K562 (cell line): ENCODE data around the gene CYTH1. TPM values are rescaled to one million over a fixed set of nuclear protein-coding genes. Genes with fewer than 3 reads are reported as not detected.

ENCODE experiments used
- ATAC-seq: fragments of 200-7000 bp; cut with Tn5 transposase; 3 replicates; pipeline ENCODE4 v1.9.1; 2020; ENCODE audit warnings: moderate library complexity
- BruUV-seq: library from RNA; stranded (reverse); fragments of 400-500 nt; replicated peaks from 2 replicates; lab custom pipeline; 2021; lab: Mats Ljungman, UMichigan
- CTCF ChIA-PET: fragments of 300-600 bp; formaldehyde crosslinking; extraction: SDS; loops from one replicate; lab custom pipeline; 2021; ENCODE audit warnings: low intra/inter-chr PET ratio; lab: Yijun Ruan, JAX
- POLR2A ChIA-PET: fragments of 300-600, 350-650 bp; sonication (Branson Sonifier 250); formaldehyde crosslinking; extraction: SDS; loops from one replicate; lab custom pipeline; 2021; ENCODE audit warnings: antibody characterized with exemption, inconsistent platforms; lab: Yijun Ruan, JAX
- DNase-seq, 4 experiments: peaks; one replicate each; pipeline versions ENCODE4 v3.0.0 to v3.0.0-alpha.2; 2011 to 2018; ENCODE audit warnings: low spot score in 3 of 4, mixed read lengths in 3 of 4; ENCODE audit errors: extremely low read depth in 1 of 4
- FAIRE-seq: peaks from 2 replicates; lab custom pipeline; 2011; peaks lifted over from hg19 to GRCh38; lab: Jason Lieb, UNC
- H2AFZ ChIP-seq: 2 replicates; pipeline ENCODE4 v1.6.0; 2011; ENCODE audit warnings: low read depth, low read length, control low read depth, inconsistent platforms
- H3K27ac ChIP-seq: fragments of 200-600 bp; 3 replicates; pipeline ENCODE4 v1.8.0; 2011; ENCODE audit warnings: low read depth, mild to moderate bottlenecking, control low read depth, inconsistent platforms, low read length, moderate library complexity, mixed read lengths; ENCODE audit errors: extremely low read depth
- H3K27me3 ChIP-seq, 2 experiments: fragments of 300-600 bp in 1 of 2; 2 replicates in 1 of 2; 3 replicates in 1 of 2; pipeline versions ENCODE4 v1.6.0 to v1.8.0; 2011; ENCODE audit warnings: inconsistent platforms in 2 of 2, low read length in 2 of 2, mild to moderate bottlenecking in 1 of 2, mixed read lengths in 1 of 2, moderate library complexity in 1 of 2; ENCODE audit not compliant: control insufficient read depth in 2 of 2, insufficient read depth in 2 of 2
- H3K36me3 ChIP-seq: fragments of 300-600 bp; 3 replicates; pipeline ENCODE4 v1.8.0; 2011; ENCODE audit warnings: mild to moderate bottlenecking, low read length, inconsistent platforms; ENCODE audit not compliant: control insufficient read depth, insufficient read depth
- H3K4me1 ChIP-seq, 2 experiments: fragments of 200-600 bp in 1 of 2; replicated peaks in 1 of 2; 2 replicates in 1 of 2; 3 replicates in 1 of 2; pipeline versions ENCODE4 v1.5.1 to v1.8.0; 2011; ENCODE audit warnings: inconsistent platforms in 2 of 2, low read length in 2 of 2, mild to moderate bottlenecking in 1 of 2, mixed read lengths in 1 of 2, moderate library complexity in 1 of 2; ENCODE audit not compliant: control insufficient read depth in 2 of 2, insufficient read depth in 2 of 2
- H3K4me2 ChIP-seq: 2 replicates; pipeline ENCODE4 v1.6.1; 2011; ENCODE audit warnings: low read length, control low read depth, inconsistent platforms, mixed read lengths; ENCODE audit not compliant: insufficient read depth
- H3K4me3 ChIP-seq: fragments of 200-600 bp; sonication (generic), shearing (Covaris generic); 2 replicates; pipeline ENCODE4 v1.5.1; 2016; ENCODE audit warnings: control low read depth, inconsistent platforms
- H3K79me2 ChIP-seq: fragments of 200-600 bp; 3 replicates; pipeline ENCODE4 v1.8.0; 2011; ENCODE audit warnings: low read length, inconsistent platforms; ENCODE audit not compliant: control insufficient read depth, insufficient read depth
- H3K9ac ChIP-seq, 2 experiments: 2 replicates each; pipeline versions ENCODE4 v1.6.0 to v1.6.1; 2011; ENCODE audit warnings: low read depth in 2 of 2, low read length in 2 of 2, control low read depth in 1 of 2, inconsistent platforms in 1 of 2, mild to moderate bottlenecking in 1 of 2, mixed read lengths in 1 of 2; ENCODE audit not compliant: insufficient read depth in 1 of 2
- H3K9me1 ChIP-seq: one replicate; pipeline ENCODE4 v1.6.0; 2011; ENCODE audit warnings: inconsistent platforms, mild to moderate bottlenecking, low read length, moderate library complexity; ENCODE audit not compliant: control insufficient read depth, insufficient read depth
- H3K9me3 ChIP-seq: replicated peaks from 2 replicates; pipeline ENCODE4 v1.5.1; 2011; ENCODE audit warnings: low read depth, low read length, inconsistent platforms; ENCODE audit not compliant: control insufficient read depth, insufficient read depth
- H4K20me1 ChIP-seq: replicated peaks from 2 replicates; pipeline ENCODE4 v1.6.1; 2011; ENCODE audit warnings: low read length, inconsistent platforms, mixed read lengths; ENCODE audit not compliant: control insufficient read depth, insufficient read depth
- FIP1L1 ChIP-seq: fragments of 200-400 bp; formaldehyde crosslinking; IDR thresholded peaks from 2 replicates; pipeline ENCODE4 v1.6.1; 2018; ENCODE audit warnings: mild to moderate bottlenecking, low read depth, low read length; ENCODE audit not compliant: poor library complexity, severe bottlenecking
- PHF21A ChIP-seq: fragments of 450-650 bp; IDR thresholded peaks from 2 replicates; pipeline ENCODE4 v1.6.1; 2017; ENCODE audit warnings: low read depth, borderline replicate concordance
- ZNF232 ChIP-seq: sonication (generic); formaldehyde crosslinking; IDR thresholded peaks from 2 replicates; pipeline ENCODE4 v1.8.0; 2022; ENCODE audit warnings: mild to moderate bottlenecking, missing genetic modification reagents
- WGBS: fragments of 100-300 bp; shearing (Covaris generic); methylation state at CpG from one replicate; pipeline ENCODE4 v1.1.6; 2016; ENCODE audit warnings: low coverage, mixed read lengths; ENCODE audit not compliant: insufficient coverage; ENCODE audit errors: missing lambda C conversion rate; 5-methylcytosine and 5-hydroxymethylcytosine counted together
- in situ Hi-C: fragments of 300-500 bp; cut with MboI; formaldehyde crosslinking; loops from 4 replicates; pipeline ENCODE4 v1.15.0; 2018; ENCODE audit warnings: inconsistent platforms, mixed read lengths
- intact Hi-C: fragments of 100-400 bp; cut with micrococcal nuclease; formaldehyde crosslinking; loops from 2 replicates; pipeline ENCODE4 v1.14.2; 2022
- polyA plus RNA-seq, 8 experiments: library from polyadenylated mRNA; depleted of rRNA in 4 of 8; stranded (reverse) in 5 of 8; unstranded in 3 of 8; fragments of >200 nt; fragmentation: Nextera tagmentation in 2 of 8; fragmentation: Illumina TruSeq in 1 of 8; extraction: Ambion mirVana in 2 of 8; extraction: Trizol in 1 of 8; gene quantifications; 2 replicates each; pipeline versions ENCODE4 v1.2.1 to v1.2.3, GENCODE V29; 2011 to 2014; ENCODE audit warnings: inconsistent platforms in 1 of 8, missing spikeins in 1 of 8
- total RNA-seq, 7 experiments: library from RNA; depleted of rRNA in 6 of 7; stranded (reverse); fragments of >200 nt in 6 of 7; fragmentation: Illumina TruSeq in 2 of 7; extraction: Trizol in 2 of 7; gene quantifications; 2 replicates each; pipeline versions ENCODE4 v1.2.1 to v1.2.3, GENCODE V29; 2011 to 2021; ENCODE audit warnings: low replicate concordance in 1 of 7
- TF ChIP-seq, protein P1 (sequence below): fragments of 250-450 bp; sonication (Bioruptor Pico); IDR thresholded peaks from 2 replicates; pipeline ENCODE4 v1.5.0; 2020; ENCODE audit warnings: mild to moderate bottlenecking

The CYTH1 gene
- total and polyA plus RNA-seq, 9 of the 15 experiments (the other 6 are each of a cell fraction or from before 2014, with no cell fraction given) = 0.52 to 27.7 (median 16.8) TPM

DNA sequence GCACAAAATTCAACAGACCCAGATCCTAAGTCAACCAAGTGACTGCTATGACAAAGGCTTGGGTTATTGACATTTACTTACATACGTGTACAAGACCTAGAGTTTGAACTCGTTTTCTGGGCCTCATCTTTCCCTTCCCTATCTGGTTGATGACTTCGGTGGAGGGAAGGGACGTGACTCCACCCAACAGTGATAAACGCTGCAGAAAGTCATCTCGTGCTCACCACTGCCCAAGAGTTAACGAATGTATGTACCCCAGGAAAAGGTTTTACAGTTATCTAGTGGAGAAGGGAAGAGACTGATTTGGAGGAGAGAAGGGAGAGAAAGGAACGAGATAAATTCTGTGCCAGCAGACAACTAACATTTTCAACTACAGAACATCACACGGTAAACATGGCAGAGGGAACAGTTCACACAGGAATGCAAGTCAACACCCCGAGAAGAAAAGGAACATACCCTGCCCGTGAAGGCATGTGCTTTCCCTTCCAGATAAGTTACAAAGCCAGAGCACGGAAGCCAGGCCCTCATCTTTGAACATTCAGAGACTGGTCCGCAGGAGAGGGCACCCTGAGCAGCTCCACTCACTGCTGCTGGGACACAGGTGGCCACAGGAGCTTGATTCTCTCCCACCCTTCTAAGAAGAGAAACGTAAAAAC is 13.9 kb upstream of the CYTH1 start:
- H3K79me2 ChIP-seq = no peaks in the 10 kb centered on the region
- H3K9me3 ChIP-seq = no peaks in the 10 kb centered on the region
- H3K9me1 ChIP-seq = no peaks in the 10 kb centered on the region
- H3K9ac ChIP-seq = no peak overlapping the region
- H2AFZ ChIP-seq = no peak overlapping the region
- H3K4me3 ChIP-seq = no peak overlapping the region
- no peaks in the 10 kb centered on the region for H3K27me3 ChIP-seq
- TF ChIP-seq ZNF232 (CRISPR knock-in tag) (no peak), PHF21A (no peak), FIP1L1 (no peak)
- TF ChIP-seq, protein P1, sequence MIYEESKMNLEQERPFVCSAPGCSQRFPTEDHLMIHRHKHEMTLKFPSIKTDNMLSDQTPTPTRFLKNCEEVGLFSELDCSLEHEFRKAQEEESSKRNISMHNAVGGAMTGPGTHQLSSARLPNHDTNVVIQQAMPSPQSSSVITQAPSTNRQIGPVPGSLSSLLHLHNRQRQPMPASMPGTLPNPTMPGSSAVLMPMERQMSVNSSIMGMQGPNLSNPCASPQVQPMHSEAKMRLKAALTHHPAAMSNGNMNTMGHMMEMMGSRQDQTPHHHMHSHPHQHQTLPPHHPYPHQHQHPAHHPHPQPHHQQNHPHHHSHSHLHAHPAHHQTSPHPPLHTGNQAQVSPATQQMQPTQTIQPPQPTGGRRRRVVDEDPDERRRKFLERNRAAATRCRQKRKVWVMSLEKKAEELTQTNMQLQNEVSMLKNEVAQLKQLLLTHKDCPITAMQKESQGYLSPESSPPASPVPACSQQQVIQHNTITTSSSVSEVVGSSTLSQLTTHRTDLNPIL (CRISPR knock-in tag) = no peak
- no peak overlapping the region for H3K4me2 ChIP-seq
- H3K36me3 ChIP-seq = peaks cover 76% of the 10 kb centered on the region
- no peak for FAIRE-seq
- TSS peak; percentile 35 for BruUV-seq
- no peak for ATAC-seq
- in situ Hi-C loops = no loop called here
- peaks cover 6% of the 10 kb centered on the region; the same call in 1 of the 2 replicates for H4K20me1 ChIP-seq
- CTCF ChIA-PET = no interaction called here
- no peak overlapping the region for H3K27ac ChIP-seq
- POLR2A ChIA-PET = interaction anchor here (1.2 kb wide), 2 partner anchors 11 to 14 kb away, joined by 4 to 6 read pairs; no protein-coding TSS in a partner anchor
- intact Hi-C loops = no loop called here
- DNase-seq = no peak
- WGBS = 67% methylated on average over 13 of the region's 14 CpGs
- no peaks in the 10 kb centered on the region; a peak in 1 of 5 replicates for H3K4me1 ChIP-seq
